Superior temporal gyrus (tissue), 1 donor: Measurements from ENCODE around the gene RPL4.
A peak's percentile ranks its signal among the peaks of the same experiment; 100 is the strongest.

ENCODE experiments used
- DNase-seq: peaks from one replicate; pipeline ENCODE4 v3.0.0-alpha.2; 2016; ENCODE audit errors: extremely low spot score

Gene RPL4

GRCh38 chr15:66459818-66460615 lies 44.6 kb downstream of the RPL4 start:
- DNase-seq = no peak

DNA sequence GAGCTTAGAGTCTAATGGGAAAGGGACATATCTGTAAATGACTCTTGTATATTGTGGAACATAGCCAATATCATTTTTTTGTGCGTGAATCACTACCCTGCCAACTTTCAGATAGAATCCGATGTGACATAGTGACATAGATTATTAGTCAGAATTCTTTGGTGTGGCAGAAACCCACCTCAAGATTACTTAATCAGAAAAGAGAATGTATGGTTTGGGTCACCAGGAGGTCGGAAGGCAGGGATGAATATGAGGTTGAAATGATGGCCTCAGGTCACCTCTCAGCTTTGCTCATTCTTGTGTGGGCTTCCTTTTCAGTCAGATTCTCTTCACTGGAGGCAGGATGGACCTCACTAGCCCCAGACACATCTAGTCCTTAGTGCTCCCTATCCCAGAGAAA lies 48.4 kb downstream of the RPL4 start:
- DNase-seq = no peak

GRCh38 chr15:66454143-66454542 lies 50.5 kb downstream of the RPL4 start:
- DNase-seq = no peak

DNA sequence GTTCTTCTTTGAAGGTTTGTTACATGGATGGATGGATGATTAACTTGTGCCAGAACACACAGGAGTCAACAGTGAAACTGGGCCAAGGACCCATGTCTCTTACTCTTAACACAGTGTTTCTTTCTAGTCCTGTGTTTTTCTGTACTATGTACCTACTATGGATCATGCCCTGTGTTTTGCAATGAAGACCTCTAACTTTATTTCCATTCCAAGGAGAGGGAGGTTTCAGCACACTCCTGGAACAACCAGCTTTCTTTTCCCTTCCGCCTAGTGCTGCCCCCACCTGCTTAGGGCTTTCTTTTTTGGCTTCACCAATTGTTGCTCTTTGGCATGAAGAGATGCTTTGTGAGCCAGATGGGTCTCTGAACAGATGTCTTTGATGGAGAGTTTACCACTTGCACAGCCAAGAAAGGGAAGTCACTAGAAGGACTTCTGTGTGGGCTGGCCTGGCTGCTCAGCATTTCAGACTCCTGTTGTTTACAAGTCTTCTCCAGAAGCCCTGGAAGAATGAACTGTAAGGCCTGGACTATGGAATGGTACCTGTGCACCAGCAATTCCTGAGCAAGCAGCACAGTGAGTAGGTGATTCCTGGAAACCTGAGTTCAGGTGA lies 51.6 kb downstream of the RPL4 start:
- DNase-seq = peak; percentile 70

- DNase-seq = no peak
These were observed 52.2 kb downstream of the RPL4 start for GRCh38 chr15:66452420-66452819.
